HPDE6-E6E7 (cell line): Measurements from ENCODE around the gene SMAD5.

ENCODE experiments used
- DNase-seq: peaks from one replicate; pipeline ENCODE4 v3.0.0; 2011; ENCODE audit warnings: missing footprints; ENCODE audit errors: extremely low spot score

Gene SMAD5

DNA sequence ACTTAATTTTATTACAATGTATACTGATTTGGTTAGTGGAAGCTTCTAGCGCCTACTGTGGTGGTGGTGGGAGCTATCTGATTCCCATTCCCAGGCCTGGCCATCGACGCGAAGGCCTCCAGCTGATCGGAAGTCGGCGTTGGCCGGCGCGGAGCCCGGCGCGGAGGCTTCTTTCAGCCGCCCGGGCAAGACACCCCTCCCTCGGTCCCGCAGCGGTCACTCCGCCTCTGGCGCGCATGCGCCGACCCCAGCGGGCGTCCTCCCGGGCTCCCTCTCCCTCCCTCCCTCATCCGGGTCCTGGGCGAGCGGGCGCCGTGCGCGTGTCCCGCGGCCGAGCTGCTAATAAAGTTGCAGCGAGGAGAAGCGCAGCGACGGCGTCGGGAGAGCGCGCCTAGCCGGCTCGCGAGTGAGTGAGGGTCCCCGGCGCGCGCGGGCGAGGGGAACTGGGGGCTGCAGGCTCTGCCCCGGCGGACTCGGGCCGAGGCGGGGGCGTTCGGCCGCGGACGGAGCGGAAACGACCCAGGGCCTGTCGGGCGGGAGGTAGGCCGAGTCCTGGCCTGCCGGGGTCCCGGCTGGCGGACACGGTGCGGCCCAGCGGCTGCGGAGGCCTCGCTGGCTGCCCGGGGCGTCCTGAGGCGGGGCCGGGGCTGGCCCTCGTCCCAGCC is at the start of gene SMAD5:
TSS of gene SMAD5 (plus strand) at position 289 of the 665 bp plus-strand sequence. CDS start 20,916 bp downstream, outside the sequence.
- peak; percentile 99 for DNase-seq

DNA sequence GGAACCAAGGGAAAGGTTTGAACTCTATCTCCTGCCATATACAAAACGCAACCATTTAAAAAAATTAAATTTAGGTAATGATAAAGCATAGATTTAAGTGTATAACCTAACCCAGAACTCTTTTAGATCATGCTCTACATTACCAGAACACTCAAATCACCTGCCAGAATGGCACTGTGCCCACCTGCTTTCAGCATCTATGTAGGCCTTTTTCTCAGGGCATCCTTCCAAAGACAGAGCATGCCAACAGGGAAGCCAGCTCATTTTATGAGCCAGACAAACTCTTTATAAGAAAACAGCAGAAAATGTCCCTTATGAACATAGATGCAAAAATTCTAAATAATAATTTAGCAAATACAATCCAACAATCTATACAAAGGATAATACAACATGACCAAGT is 47.9 kb upstream of the SMAD5 start:
- DNase-seq = no peak

DNA sequence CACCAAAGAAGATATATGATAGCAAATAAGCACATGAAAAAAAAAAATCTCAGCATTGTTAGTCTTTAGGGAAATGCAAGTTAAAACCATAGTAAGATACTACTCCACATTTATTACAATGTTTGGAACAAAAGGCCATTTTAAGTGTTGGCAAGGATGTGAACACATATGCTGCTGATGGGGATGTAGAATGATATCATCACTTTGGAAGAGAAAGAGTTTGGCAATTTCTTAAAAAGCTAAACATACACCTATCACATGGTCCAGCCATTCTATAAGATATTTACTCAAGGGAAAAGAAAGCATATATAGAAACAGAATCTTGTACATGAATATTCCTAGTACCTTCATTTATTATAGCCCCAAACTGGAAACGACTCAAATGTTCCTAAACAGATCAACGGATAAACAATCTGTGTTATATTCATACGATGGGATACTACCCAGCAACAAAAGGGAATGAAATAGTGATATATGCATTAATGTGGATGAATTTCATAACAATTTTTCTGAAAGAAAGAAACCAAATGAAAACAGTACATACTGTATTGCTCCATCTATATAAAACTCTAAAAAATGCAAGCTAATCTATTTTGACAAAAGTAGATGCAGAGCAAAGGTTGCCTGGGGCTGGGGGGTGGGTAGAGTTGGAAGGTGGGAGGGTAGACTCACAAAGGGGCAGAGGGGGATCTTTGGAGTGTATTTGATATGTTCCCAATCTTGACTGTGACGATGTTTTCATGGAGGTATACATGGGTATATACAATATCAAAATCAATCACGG is 45.7 kb upstream of the SMAD5 start:
- no peak for DNase-seq

DNA sequence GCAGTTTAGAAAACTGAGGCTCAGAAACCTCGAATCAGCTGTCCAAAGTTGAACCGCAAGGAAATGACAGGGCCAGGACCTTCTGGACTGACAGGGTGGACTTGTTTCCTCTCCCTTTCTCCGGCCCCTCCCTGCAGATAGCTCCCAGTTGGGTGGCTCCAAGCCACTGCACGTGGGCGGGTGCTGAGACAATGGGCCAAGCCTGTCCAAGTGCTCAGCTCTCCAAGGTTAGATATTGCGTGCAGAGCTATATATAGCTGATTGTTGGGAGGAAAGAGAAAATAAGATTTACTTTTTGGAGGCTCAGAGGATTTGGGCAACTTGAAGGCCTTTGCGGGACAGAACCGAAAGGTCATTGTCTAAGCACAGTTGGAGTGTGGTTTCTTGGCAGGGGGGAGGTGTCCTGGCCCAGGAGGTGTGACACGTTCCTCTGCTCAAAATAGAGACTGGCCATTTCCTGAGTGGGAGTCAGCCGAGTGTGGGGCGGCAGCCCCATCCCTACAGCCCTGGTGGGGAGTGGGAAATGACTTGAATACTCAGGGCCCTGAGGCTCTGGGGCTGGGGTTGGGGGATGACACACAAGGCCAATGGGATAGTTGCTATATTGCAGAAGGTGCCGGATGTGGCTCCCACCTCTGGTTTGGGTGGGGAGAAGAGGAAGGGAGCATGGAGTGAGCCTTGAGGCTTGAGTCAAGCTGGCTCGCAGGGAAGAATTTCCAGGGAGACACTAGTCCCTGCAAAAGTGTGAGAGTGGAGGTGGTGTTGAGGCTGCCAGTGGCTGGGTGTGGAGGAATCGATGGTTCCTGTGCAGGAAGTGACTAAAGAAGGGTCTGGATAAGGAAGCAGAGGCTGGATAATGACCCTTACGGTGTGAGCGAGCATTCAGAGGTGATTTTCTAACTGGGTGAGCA is 44.4 kb upstream of the SMAD5 start:
- peak; percentile 50 for DNase-seq

DNA sequence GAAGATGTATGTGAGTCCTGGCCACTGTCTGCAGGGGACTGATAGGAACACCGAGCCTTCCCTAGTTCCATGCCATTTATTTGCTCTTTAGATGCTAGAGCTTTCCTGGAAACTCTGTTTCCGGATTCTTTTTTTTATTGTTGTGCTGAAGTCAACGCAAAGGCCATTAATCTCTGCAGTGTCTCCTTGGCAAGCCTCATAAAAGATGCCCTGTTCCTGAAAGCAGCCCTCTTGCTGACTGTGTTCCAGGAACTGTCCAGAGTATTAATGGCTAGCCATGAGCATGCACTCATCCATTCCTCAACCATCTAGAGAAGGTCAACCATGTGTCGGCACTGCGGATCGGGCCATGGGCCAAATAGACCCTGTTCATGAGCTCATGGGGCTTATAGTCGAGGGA is 42.9 kb upstream of the SMAD5 start:
- DNase-seq = no peak

DNA sequence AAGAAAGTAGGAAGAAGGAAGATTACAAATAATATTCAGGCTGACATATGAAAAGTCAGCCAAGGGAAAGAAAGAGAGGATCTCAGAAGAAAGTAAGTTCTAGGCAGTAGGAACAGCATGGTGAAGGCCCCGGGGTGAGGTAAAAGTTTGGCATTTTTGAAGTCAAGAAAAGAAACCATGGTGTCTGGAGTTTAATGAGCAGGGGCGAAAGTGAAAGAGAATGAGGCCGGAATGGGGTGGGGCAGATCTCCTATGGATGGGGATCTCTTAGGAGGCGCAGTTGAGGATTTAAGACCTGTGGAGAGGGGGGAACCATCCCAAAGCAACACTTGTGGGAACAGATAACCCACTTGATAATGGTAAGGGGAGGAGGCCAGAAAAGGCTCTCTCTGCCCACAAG is 42.3 kb upstream of the SMAD5 start:
- no peak for DNase-seq

DNA sequence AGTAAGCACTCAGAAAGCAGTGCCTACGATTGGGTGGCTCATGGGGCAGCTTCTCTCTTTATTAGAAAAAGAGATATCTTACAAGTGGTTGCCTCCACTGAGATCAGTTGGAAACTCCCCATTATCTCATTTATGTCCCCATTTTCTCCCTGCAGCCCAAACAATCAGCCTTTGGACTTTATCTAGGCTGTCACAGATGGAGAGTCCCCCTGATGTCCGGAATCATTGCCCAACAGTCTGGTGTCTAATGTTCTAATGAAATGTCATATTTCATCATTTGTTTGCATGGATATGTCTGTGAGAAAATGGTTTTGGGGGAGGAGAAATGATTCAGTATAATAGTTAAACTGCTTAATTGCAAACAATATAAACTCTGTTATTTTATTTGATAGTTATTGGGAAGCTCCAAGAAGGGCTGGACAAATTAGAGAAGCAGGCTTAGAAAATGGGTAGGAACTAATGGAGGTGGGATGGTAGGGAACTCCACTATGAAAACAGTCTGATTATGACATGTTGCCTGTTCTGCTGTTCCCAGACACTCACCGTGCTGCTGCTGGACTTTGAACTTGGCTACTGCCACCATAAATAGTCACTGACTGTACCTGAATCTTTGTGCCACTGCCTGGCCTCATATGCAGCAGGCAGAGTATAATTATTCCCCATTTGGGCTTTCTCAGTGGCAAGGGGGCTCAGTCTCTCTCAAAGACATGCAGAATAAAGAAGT is 38.3 kb upstream of the SMAD5 start:
- no peak for DNase-seq

DNA sequence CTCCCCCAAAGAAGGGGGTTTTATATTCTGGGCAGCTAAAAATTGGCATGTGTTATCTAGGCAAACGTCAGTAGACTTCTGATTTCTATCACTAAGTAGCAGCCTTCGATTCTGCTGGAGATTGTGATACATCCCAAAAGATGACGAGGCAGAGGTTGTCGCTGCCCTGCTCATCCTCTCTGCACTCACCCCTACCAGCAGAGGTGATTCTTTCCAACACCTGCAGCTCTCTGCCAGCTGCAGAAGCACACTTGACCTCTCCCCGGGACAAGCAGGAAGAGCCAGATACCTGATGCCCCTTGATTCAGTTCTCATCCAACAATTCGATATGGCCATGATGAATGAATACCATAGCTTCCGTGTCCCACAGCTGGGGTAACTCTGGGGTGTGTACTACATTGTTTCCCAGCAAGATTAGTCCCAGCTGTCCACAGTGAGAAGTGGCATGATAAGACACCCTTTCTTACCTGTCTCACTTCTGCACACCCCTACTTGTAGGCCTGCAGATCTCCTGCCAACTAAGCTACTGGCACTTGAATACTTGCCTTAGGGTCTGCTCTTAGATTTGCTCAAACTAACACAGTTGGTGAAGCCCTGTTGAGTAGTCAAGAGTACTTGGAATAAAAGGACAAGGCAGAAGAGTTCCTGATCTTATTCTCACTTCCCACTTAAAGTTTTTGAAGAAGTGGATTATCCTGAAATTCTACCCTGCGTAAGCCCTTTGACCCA is 37.6 kb upstream of the SMAD5 start:
- no peak for DNase-seq

DNA sequence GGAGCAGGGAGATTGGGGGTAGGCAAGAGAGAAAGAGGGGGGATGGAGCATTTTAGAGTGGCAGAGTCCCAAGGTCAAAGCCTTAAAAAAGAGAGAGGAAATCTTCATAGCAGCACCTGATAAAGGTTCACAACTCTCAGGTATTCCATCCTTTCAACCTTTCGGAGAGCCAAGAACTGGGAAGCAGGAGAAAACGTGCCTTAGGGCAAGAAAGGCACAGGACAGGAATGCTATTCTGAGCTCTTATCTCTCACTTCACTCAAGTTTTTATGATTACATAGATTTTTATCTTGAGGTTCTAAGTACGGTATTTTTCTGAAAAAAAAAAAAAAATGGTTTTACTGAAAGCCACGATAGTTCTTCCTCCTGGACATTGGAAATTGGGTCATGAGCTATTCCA is 34.5 kb upstream of the SMAD5 start:
- DNase-seq = no peak

DNA sequence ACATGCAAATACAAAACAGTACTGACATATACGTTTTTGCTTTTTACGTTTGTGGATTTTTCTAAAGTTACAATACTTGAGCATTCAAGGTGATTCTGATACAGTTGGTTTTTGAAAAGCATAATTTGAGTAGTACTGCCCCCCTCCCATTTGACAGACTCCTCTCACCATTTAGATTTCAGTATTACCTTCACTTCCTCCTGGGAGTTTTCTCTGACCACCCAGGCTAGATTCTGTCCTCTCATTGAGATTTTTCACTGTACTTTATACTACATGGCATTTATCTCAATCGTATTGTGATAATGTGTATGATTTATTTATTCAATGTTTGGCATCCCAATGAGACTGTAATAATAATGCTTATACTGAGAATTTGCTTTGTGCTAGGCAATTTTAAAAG is 32.8 kb upstream of the SMAD5 start:
- DNase-seq = no peak

DNA sequence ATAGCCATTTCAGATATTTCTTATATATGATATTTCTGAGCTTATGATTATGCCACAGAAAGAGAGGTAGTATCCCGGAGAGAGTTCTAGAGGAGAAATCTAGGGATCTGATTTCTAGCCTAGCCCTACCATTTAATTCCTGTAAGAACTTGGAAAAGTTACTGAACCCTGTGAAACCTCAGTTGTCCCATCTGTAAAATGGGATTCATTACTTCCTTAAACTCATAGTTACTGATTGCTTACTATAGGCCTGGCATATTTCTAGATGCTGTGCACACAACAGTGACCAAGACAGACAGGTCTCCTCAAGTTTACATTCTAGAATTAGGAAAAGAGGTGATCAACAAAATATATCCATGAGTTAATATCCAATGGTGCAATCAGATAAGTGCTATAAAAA is 30.8 kb upstream of the SMAD5 start:
- DNase-seq = no peak

DNA sequence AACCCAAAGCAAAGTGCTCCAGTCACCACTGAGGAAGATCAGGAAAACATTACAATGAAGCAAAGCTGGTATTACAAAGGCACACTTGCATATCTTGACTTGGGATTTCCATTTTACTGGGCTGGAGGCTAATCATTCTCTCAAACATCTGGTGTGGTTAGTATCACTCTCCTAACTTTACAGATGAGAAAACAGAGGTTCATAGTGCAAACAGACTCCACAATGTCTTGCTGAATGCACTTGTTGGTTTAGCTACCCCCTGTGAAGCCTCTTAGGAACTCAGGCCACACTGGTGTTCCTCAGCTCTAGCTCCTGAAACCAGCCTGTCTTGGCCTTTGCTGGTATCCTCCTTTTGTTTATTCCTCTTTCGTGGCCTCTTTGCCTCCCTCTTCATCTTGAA is 29.5 kb upstream of the SMAD5 start:
- DNase-seq = no peak

DNA sequence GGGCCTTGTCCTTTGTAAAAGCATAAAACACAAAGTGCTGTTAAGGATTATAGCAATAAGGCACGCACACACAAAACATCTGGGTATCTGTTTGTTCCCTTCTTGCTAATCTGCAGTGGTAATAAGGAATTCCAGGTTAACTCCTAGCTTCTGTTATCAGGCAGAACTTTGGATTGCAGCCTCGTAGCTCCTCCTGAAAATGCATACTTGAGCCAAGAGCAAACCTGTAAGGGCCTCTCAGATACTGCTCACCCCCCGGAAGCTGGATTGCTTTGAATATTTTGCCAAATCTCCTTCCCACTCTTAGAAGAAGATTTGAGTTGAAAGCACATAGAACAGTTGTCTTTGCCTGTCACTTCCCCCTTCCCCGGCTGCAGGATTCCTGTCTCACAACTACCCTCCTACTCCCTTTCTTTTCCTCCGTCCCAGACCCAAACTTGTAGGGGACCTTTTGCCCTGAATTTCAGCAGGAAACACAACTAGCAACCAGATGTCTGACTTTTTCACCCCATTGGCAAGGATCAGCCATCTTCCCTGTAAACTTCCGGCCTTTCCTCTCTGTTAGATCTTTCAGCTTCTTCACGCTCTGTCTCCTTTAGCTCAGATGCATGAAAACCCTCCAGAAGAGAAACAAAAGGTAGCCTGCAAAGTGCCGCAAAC is 28.2 kb upstream of the SMAD5 start:
- no peak for DNase-seq

DNA sequence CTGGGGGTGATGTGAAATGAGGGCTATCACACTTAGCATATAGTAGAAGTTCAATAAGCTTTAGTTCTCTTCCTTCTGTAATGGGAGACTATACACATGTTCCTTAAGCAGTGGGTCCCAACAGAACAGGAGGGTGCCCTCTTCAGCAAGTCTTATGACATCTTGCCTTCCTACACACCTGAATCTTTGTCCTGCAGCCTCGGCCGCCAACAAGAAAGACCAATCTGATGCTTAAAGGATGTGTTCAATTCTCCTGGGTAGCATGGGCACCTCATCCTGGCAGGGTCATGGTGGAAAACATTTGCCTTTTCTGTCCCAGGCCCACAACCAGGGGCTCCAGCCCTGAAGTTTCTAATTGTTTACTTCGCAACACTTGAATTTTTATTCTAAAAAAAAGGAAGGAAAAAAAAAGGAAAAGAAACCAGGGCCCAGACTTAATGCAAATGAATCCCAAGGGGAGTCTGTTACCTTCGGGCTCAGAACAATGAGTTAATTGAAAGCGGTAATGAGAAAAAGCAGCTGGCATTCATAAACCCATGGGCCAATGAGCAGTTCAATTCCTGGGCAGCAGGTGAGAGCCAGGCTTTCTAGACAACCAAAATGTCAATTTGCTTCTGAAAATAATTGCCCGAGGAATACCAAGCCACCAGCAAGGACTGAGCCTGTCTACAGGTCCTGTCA is 26.2 kb upstream of the SMAD5 start:
- no peak for DNase-seq

DNA sequence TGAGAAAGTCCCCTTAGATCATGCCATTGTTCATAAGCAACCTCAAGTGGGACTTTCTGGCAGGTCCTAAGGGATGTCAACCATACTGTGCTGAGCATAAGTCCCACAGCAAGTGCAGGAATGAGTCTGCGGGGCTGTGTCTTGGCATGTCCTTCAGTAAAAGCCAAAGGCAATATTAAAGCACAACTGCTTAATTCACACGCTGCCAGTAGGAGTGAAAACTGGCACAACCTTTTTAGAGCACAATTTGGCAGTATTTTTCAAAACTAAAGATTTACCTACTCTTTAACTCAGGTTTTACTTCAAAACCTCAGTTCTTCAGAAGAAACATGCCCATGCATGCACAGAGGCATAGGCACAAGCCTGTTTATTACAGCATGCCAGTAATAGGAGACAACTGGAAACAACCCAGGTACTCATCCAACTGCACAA is 24.4 kb upstream of the SMAD5 start:
- peak; percentile 42 for DNase-seq

DNA sequence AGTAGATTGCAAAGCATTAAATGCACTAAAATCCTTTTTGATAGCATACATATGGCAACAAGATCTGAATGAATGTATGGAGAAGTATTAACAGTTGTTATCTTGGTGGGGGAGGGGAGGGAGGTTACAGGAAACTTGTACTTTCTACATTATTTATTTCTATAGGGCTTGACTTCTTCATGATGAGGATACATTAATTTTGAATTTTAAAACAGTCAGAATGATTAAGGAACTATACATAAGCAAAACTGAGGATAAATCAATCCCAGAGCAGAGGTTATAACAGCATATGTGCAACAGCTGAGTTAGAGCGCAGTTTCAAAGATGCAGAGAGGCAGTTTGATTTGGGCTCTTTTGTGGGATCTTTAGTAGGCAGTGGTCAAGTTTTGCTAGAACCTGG is 23.9 kb upstream of the SMAD5 start:
- no peak for DNase-seq

DNA sequence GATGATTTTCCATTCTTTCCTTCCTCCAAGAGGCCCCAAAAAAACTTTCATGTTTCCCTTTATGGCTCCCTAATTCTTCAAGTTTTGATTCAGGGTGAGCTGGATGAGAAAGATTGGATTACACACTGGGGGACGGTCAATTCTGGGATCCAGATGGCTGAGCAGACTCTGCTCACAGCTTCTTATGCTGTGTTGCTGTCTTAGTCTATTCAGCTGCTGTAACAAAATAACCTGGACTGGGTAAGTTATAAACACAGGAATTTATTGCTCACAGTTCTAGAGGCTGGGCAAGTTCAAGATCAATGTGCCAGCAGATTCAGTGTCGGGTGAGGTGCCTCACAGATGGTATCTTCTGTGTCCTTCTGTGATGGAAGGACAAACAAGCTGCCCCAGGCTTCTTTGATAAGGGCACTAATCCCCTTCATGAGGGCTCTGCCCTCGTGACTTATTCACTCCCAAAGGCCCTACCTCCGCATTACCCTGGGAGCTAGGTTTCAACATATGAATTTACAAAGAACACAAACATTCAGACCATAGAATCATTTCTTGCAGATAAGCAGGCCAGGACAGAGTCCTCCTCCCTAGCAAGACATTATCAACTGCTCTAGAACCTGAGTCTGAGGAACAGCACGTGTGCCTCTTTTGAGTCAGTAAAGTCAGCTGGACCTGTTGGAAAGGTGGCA is 23.1 kb upstream of the SMAD5 start:
- no peak for DNase-seq

DNA sequence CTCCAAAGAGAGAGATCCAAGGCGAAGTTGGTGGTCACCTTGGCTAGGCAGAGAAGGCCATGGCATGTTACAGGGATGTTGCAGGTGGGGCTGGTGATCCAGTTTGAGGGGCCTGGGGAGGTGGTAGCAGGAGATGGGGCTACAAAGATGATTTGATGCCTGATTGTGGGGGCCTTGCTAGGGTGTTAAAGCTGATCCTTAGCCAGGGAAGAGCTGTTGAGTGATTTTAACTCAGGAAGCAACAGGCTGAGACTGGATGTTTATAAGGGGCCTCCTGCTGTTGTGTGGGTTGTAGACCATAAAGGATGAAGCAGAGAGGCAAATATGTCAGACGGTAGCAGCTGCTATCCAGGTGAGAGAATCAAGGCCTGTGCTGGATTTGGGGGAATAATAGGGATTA is 19.0 kb upstream of the SMAD5 start:
- no peak for DNase-seq

DNA sequence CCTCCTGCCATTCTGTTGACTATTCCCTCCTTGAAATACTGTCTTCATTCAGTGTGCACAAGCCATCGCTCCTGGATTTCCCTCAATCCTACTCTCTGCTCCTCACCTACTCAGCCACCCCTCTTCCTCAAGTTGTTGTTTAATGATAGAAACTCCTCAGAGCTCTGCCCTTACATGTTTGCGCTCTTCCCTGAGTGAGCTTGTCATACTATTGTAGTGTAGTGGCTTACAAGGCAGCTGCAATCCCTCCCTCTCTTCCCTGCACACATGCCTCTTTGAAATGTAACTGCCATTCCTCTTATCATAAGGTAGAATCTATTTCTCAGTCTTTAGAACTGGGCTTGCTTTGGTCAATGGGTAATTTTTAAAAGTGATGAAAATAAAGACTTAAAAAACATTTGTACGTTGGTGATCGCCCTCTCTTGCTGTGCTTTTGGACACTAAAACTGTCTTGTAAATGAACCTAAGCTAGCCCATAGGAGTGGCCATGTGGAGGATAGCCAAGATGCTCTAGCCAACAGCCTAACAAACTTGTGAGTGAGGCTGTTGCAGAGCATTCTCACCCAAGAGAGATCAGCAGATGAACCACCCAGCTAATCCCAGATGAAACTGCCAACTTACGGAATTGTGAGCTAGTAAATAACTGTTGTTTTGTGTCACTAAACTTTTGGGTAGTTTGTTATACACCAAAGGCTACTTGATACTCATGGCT is 18.1 kb upstream of the SMAD5 start:
- DNase-seq = no peak
